IPS-11a (cell line): Measurements from ENCODE around the gene ACO2.
"Not testable (repeated sequence)": the region's sequence is repeated elsewhere in the genome, so short reads cannot be mapped to it uniquely, and the experiment has no call there.

Source experiments
- H3K4me3 ChIP-seq: one replicate; pipeline ENCODE4 v1.5.1; 2013; ENCODE audit warnings: low read depth, low read length, control low read depth

ACO2 gene

GRCh38 chr22:41538583-41538982 lies 69.7 kb downstream of the ACO2 start:
- H3K4me3 ChIP-seq: no peak overlapping the region

GRCh38 chr22:41539146-41540005 lies 70.5 kb downstream of the ACO2 start:
- no peak overlapping the region for H3K4me3 ChIP-seq

- H3K4me3 ChIP-seq: no peak overlapping the region
Observed at GRCh38 chr22:41540006-41540315, 71.0 kb downstream of the ACO2 start.

GRCh38 chr22:41540365-41540764 lies 71.4 kb downstream of the ACO2 start:
- no peak overlapping the region for H3K4me3 ChIP-seq

- no peak overlapping the region for H3K4me3 ChIP-seq
Observed at GRCh38 chr22:41541484-41541883, 72.6 kb downstream of the ACO2 start.

- no peak overlapping the region for H3K4me3 ChIP-seq
Observed at GRCh38 chr22:41542224-41542623, 73.3 kb downstream of the ACO2 start.

- peak within 1 kb of the TSS; percentile 77 for H3K4me3 ChIP-seq
Observed at GRCh38 chr22:41543854-41544670, 75.1 kb downstream of the ACO2 start, which contains the start of gene POLR3H. POLR3H (minus strand) TSS chr22:41544470; CDS start chr22:41544101, 369 bp downstream.

GRCh38 chr22:41544671-41545476 lies 76.0 kb downstream of the ACO2 start:
- H3K4me3 ChIP-seq: peak overlapping the region; percentile 17

- H3K4me3 ChIP-seq: no peak overlapping the region
Observed at GRCh38 chr22:41548830-41549211, 79.9 kb downstream of the ACO2 start.

GRCh38 chr22:41550952-41551491 lies 82.1 kb downstream of the ACO2 start:
- H3K4me3 ChIP-seq: no peak overlapping the region

GRCh38 chr22:41551877-41552582 lies 83.1 kb downstream of the ACO2 start:
- H3K4me3 ChIP-seq: no peak overlapping the region

- H3K4me3 ChIP-seq: no peak overlapping the region
Observed at GRCh38 chr22:41555325-41555982, 86.5 kb downstream of the ACO2 start.

GRCh38 chr22:41556561-41556960 lies 87.6 kb downstream of the ACO2 start:
- no peak overlapping the region for H3K4me3 ChIP-seq

- H3K4me3 ChIP-seq: no peak overlapping the region
Observed at GRCh38 chr22:41557401-41558240, 88.7 kb downstream of the ACO2 start.

- not testable (repeated sequence) for H3K4me3 ChIP-seq
Observed at GRCh38 chr22:41558241-41558630, 89.3 kb downstream of the ACO2 start.

GRCh38 chr22:41560095-41560471 lies 91.2 kb downstream of the ACO2 start:
- no peak overlapping the region for H3K4me3 ChIP-seq

- no peak overlapping the region for H3K4me3 ChIP-seq
Observed at GRCh38 chr22:41561335-41561734, 92.4 kb downstream of the ACO2 start.

- no peak overlapping the region for H3K4me3 ChIP-seq
Observed at GRCh38 chr22:41561788-41562187, 92.9 kb downstream of the ACO2 start.

- H3K4me3 ChIP-seq: no peak overlapping the region
Observed at GRCh38 chr22:41562461-41562860, 93.5 kb downstream of the ACO2 start.
